ENCODE data around the gene PCDHGB3.

PCDHGB3 gene

DNA sequence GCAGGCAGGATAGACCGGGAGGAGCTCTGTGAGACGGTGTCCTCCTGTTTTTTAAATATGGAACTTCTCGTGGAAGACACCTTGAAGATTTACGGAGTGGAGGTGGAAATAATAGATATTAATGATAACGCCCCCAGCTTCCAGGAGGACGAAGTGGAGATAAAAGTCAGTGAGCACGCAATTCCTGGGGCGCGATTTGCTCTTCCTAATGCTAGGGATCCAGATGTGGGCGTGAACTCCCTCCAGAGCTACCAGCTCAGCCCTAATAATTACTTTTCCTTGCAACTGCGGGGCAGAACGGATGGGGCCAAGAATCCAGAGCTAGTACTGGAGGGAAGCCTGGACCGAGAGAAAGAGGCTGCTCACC is 51.4 kb downstream of the PCDHGB3 start:
- no peak for DNase-seq

Data from NCI-H82 (cell line).